Vagina (tissue), 2 donors: ENCODE results near the gene TSPAN14.

ENCODE experiments used
- CTCF ChIP-seq, 3 experiments: fragments of 450-650 bp in 2 of 3; fragments of 200-600 bp in 1 of 3; sonication (generic) in 1 of 3; IDR thresholded peaks; one replicate each; pipeline ENCODE4 v1.5.1; 2017 to 2019; ENCODE audit warnings: antibody characterized with exemption in 3 of 3, mild to moderate bottlenecking in 2 of 3, moderate library complexity in 2 of 3
- POLR2A ChIP-seq, 2 donors: fragments of 450-650 bp; IDR thresholded peaks; one replicate each; pipeline ENCODE4 v1.6.1; 2017; ENCODE audit warnings: antibody characterized with exemption in 2 of 2, mild to moderate bottlenecking in 2 of 2, moderate library complexity in 2 of 2
- POLR2AphosphoS5 ChIP-seq, 2 donors: sonication (generic); formaldehyde crosslinking; IDR thresholded peaks; one replicate each; pipeline ENCODE4 v1.9.0; 2017; ENCODE audit warnings: antibody characterized with exemption in 2 of 2, mild to moderate bottlenecking in 2 of 2, low read depth in 1 of 2; ENCODE audit not compliant: insufficient read depth in 1 of 2

GRCh38 chr10:80455461-80456349 lies 1.6 kb downstream of the TSPAN14 start:
- TF ChIP-seq CTCF (IDR thresholded peaks at IDR 0.05) = no peak
- no peak for TF ChIP-seq POLR2AphosphoS5 (IDR thresholded peaks at IDR 0.05; ENCODE audit: insufficient read depth in 1 of 2, low read depth in 1 of 2)
- no peak for TF ChIP-seq POLR2A (IDR thresholded peaks at IDR 0.05)
